ENCODE measurements around the gene KCNC1. TPM values are rescaled to one million over a fixed set of nuclear protein-coding genes. Genes with fewer than 3 reads are reported as not detected.
A peak's percentile ranks its signal among the peaks of the same experiment; 100 is the strongest.

KCNC1 gene
- polyA plus RNA-seq, 1 experiment, result not detected

DNA sequence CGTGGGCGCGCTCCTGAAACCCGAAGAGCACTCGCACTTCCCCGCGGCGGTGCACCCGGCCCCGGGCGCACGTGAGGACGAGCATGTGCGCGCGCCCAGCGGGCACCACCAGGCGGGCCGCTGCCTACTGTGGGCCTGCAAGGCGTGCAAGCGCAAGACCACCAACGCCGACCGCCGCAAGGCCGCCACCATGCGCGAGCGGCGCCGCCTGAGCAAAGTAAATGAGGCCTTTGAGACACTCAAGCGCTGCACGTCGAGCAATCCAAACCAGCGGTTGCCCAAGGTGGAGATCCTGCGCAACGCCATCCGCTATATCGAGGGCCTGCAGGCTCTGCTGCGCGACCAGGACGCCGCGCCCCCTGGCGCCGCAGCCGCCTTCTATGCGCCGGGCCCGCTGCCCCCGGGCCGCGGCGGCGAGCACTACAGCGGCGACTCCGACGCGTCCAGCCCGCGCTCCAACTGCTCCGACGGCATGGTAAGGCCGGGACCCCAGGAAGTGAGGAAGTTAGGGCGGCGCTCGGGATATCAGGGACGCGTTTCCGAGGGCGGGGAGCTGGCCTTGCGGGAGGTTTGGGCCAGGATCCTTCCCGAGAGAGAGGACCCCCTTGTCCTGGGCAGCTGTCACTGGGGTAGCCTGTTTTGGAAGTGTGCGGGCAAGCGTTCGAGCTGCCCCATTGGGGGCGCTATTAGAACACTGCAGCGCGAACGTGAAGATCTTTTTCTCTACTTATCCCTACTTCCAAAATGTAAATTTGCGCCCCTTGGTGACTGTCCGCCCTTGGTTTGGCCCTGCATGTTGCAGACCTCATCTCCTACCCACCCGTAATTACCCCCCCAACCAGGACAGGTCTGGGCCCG, 14.4 kb upstream of the KCNC1 start:
- DNase-seq (ENCODE audit: low read depth), result no peak
- H3K36me3 ChIP-seq (ENCODE audit: control insufficient read depth, insufficient read depth, low read length), result no peaks in the 10 kb centered on the region
- CTCF ChIA-PET, result interaction anchor here (0.9 to 3.8 kb wide), 2 partner anchors 7 to 11 kb away, joined by 3 to 27 read pairs; no protein-coding TSS in a partner anchor
- H3K4me3 ChIP-seq (ENCODE audit: low read depth, low read length), result no peak overlapping the region
- TF ChIP-seq, protein P1, sequence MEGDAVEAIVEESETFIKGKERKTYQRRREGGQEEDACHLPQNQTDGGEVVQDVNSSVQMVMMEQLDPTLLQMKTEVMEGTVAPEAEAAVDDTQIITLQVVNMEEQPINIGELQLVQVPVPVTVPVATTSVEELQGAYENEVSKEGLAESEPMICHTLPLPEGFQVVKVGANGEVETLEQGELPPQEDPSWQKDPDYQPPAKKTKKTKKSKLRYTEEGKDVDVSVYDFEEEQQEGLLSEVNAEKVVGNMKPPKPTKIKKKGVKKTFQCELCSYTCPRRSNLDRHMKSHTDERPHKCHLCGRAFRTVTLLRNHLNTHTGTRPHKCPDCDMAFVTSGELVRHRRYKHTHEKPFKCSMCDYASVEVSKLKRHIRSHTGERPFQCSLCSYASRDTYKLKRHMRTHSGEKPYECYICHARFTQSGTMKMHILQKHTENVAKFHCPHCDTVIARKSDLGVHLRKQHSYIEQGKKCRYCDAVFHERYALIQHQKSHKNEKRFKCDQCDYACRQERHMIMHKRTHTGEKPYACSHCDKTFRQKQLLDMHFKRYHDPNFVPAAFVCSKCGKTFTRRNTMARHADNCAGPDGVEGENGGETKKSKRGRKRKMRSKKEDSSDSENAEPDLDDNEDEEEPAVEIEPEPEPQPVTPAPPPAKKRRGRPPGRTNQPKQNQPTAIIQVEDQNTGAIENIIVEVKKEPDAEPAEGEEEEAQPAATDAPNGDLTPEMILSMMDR (IDR thresholded peaks at IDR 0.05; ENCODE audit: insufficient read depth, low read depth, low read length), result no peak
- POLR2A ChIA-PET, result no interaction called here
- peaks cover 47% of the 10 kb centered on the region for H3K27me3 ChIP-seq (ENCODE audit: control insufficient read depth, insufficient read depth, low read length)

DNA sequence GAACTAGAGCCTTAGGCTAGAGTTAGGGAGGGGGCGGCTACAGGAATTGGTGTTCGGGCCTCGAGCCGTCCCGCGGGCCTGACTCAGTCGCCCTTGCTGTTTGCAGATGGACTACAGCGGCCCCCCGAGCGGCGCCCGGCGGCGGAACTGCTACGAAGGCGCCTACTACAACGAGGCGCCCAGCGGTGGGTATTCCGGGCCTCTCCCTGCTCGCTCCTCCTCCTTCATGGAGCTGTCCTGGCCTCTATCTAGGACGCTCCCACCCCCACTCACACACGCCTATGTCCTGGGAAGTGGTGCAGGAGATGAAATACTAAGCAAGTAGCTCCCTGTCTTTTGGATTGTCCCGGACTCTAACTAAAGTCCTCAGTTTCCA, 13.8 kb upstream of the KCNC1 start:
- H3K27me3 ChIP-seq (ENCODE audit: control insufficient read depth, insufficient read depth, low read length), result peaks cover 47% of the 10 kb centered on the region
- no peaks in the 10 kb centered on the region for H3K36me3 ChIP-seq (ENCODE audit: control insufficient read depth, insufficient read depth, low read length)
- DNase-seq (ENCODE audit: low read depth), result no peak
- no peak overlapping the region for H3K4me3 ChIP-seq (ENCODE audit: low read depth, low read length)
- TF ChIP-seq, protein P1 (IDR thresholded peaks at IDR 0.05; ENCODE audit: insufficient read depth, low read depth, low read length), result no peak
- POLR2A ChIA-PET, result no interaction called here
- CTCF ChIA-PET, result interaction anchor here (0.9 to 3.8 kb wide), 2 partner anchors 8 to 11 kb away, joined by 3 to 27 read pairs; no protein-coding TSS in a partner anchor

DNA sequence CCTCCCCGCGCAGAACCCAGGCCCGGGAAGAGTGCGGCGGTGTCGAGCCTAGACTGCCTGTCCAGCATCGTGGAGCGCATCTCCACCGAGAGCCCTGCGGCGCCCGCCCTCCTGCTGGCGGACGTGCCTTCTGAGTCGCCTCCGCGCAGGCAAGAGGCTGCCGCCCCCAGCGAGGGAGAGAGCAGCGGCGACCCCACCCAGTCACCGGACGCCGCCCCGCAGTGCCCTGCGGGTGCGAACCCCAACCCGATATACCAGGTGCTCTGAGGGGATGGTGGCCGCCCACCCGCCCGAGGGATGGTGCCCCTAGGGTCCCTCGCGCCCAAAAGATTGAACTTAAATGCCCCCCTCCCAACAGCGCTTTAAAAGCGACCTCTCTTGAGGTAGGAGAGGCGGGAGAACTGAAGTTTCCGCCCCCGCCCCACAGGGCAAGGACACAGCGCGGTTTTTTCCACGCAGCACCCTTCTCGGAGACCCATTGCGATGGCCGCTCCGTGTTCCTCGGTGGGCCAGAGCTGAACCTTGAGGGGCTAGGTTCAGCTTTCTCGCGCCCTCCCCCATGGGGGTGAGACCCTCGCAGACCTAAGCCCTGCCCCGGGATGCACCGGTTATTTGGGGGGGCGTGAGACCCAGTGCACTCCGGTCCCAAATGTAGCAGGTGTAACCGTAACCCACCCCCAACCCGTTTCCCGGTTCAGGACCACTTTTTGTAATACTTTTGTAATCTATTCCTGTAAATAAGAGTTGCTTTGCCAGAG, 13.2 kb upstream of the KCNC1 start:
- no peaks in the 10 kb centered on the region for H3K36me3 ChIP-seq (ENCODE audit: control insufficient read depth, insufficient read depth, low read length)
- no peak overlapping the region for H3K4me3 ChIP-seq (ENCODE audit: low read depth, low read length)
- CTCF ChIA-PET, result interaction anchor here (0.7 to 3.8 kb wide), 6 partner anchors 9 to 252 kb away, joined by 3 to 27 read pairs (median 4); no protein-coding TSS in a partner anchor
- H3K27me3 ChIP-seq (ENCODE audit: control insufficient read depth, insufficient read depth, low read length), result peaks cover 47% of the 10 kb centered on the region
- TF ChIP-seq, protein P1 (IDR thresholded peaks at IDR 0.05; ENCODE audit: insufficient read depth, low read depth, low read length), result no peak
- POLR2A ChIA-PET, result no interaction called here
- DNase-seq (ENCODE audit: low read depth), result no peak

DNA sequence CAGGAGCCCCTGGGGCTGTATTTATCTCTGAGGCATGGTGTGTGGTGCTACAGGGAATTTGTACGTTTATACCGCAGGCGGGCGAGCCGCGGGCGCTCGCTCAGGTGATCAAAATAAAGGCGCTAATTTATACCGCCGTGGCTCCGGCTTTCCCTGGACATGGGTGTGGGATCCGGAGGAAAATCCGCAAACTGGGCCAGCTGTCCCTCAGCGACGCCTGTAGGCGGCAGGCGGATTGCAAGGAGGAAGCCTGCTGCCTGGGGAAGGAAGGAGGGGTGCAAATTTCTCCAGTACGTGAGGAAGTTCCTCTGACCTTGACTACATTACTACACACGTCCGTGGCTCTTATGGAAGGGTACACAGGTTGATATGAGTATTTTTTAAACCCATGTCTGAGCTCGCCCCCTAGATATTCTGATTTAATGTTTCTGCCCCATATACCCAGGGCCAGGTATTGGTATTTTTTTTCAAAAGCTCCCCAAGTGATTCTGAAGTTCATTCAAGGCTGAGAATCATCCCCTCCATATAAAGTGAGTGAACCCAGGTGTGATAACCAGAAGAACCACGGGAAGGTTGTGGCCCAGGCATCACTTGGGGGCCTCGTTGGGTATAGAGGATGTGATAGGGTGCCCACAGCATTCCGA, 12.5 kb upstream of the KCNC1 start:
- ChIA-PET POLR2A (no interaction called here), CTCF (interaction anchor here (0.6 to 3.8 kb wide), 9 partner anchors 10 to 251 kb away, joined by 3 to 27 read pairs (median 3); no protein-coding TSS in a partner anchor)
- Histone ChIP-seq H3K36me3 (ENCODE audit: control insufficient read depth, insufficient read depth, low read length) (no peaks in the 10 kb centered on the region), H3K27me3 (ENCODE audit: control insufficient read depth, insufficient read depth, low read length) (peaks cover 48% of the 10 kb centered on the region), H3K4me3 (ENCODE audit: low read depth, low read length) (no peak overlapping the region)
- DNase-seq (ENCODE audit: low read depth), result no peak
- TF ChIP-seq, protein P1 (IDR thresholded peaks at IDR 0.05; ENCODE audit: insufficient read depth, low read depth, low read length), result peak; percentile 53
